DND-41 (cell line): Measurements from ENCODE around the gene NFATC2.

Source experiments
- ATAC-seq: fragments of 200-7000 bp; cut with Tn5 transposase; 3 replicates; pipeline ENCODE4 v1.9.1; 2021; ENCODE audit warnings: low read depth; ENCODE audit not compliant: insufficient read depth
- DNase-seq: peaks from one replicate; pipeline ENCODE4 v3.0.0-alpha.2; 2020
- H2AFZ ChIP-seq: 2 replicates; pipeline ENCODE4 v1.6.0; 2012; ENCODE audit warnings: low read depth, low read length
- H3K27ac ChIP-seq: 2 replicates; pipeline ENCODE4 v1.5.1; 2012; ENCODE audit warnings: low read length, inconsistent platforms
- H3K27me3 ChIP-seq: fragments of 200-600 bp; sonication (generic); 2 replicates; pipeline ENCODE4 v1.6.0; 2012; ENCODE audit warnings: low read length, mild to moderate bottlenecking, inconsistent platforms; ENCODE audit not compliant: insufficient read depth, poor library complexity
- H3K36me3 ChIP-seq: 2 replicates; pipeline ENCODE4 v1.5.1; 2012; ENCODE audit warnings: low read length, inconsistent platforms; ENCODE audit not compliant: insufficient read depth
- H3K4me1 ChIP-seq: 2 replicates; pipeline ENCODE4 v1.5.1; 2012; ENCODE audit warnings: mild to moderate bottlenecking, low read length; ENCODE audit not compliant: insufficient read depth
- H3K4me2 ChIP-seq: 2 replicates; pipeline ENCODE4 v1.6.0; 2012; ENCODE audit warnings: mild to moderate bottlenecking, moderate library complexity, low read length, inconsistent platforms; ENCODE audit not compliant: insufficient read depth
- H3K4me3 ChIP-seq, 2 experiments: fragments of 200-600 bp in 1 of 2; shearing (Covaris generic) in 1 of 2; 2 replicates each; pipeline ENCODE4 v1.5.1; 2012 to 2016; ENCODE audit warnings: inconsistent platforms in 2 of 2, low read length in 2 of 2, mild to moderate bottlenecking in 2 of 2, low read depth in 1 of 2, moderate library complexity in 1 of 2
- H3K79me2 ChIP-seq: 2 replicates; pipeline ENCODE4 v1.6.0; 2012; ENCODE audit warnings: low read length, inconsistent platforms; ENCODE audit not compliant: insufficient read depth
- H3K9ac ChIP-seq: 2 replicates; pipeline ENCODE4 v1.6.0; 2012; ENCODE audit warnings: low read depth, mild to moderate bottlenecking, inconsistent platforms, low read length, moderate library complexity
- H3K9me3 ChIP-seq: 2 replicates; pipeline ENCODE4 v1.5.1; 2012; ENCODE audit warnings: low read length, moderate library complexity, mild to moderate bottlenecking, inconsistent platforms; ENCODE audit not compliant: insufficient read depth, severe bottlenecking
- H4K20me1 ChIP-seq: 2 replicates; pipeline ENCODE4 v1.6.0; 2012; ENCODE audit warnings: low read length; ENCODE audit not compliant: insufficient read depth
- CTCF ChIP-seq: IDR thresholded peaks from 2 replicates; pipeline ENCODE4 v1.5.1; 2012; ENCODE audit warnings: borderline replicate concordance, low read length, moderate library complexity, mild to moderate bottlenecking; ENCODE audit not compliant: poor library complexity, severe bottlenecking; ENCODE audit errors: extremely low read depth
- EZH2 ChIP-seq: IDR thresholded peaks from 3 replicates; pipeline ENCODE4 v1.6.1; 2012; ENCODE audit warnings: borderline replicate concordance, low read depth, mild to moderate bottlenecking, moderate library complexity, low read length, inconsistent platforms; ENCODE audit not compliant: severe bottlenecking

Gene NFATC2

GRCh38 chr20:51340451-51340840 lies 202.1 kb downstream of the NFATC2 start:
- no peaks in the 10 kb centered on the region for H4K20me1 ChIP-seq
- no peak for ATAC-seq

GRCh38 chr20:51339721-51340450 lies 202.6 kb downstream of the NFATC2 start:
- peaks cover 2% of the 10 kb centered on the region for H3K9me3 ChIP-seq
- no peak overlapping the region for H3K9ac ChIP-seq
- H4K20me1 ChIP-seq = no peaks in the 10 kb centered on the region
- no peaks in the 10 kb centered on the region for H3K79me2 ChIP-seq
- H3K4me2 ChIP-seq = no peak overlapping the region
- TF ChIP-seq EZH2 = no peak
- TF ChIP-seq CTCF = no peak
- no peak overlapping the region for H2AFZ ChIP-seq
- no peak overlapping the region for H3K27ac ChIP-seq
- DNase-seq (no peak), ATAC-seq (no peak)
- H3K27me3 ChIP-seq = no peaks in the 10 kb centered on the region
- H3K4me1 ChIP-seq = no peaks in the 10 kb centered on the region
- no peaks in the 10 kb centered on the region for H3K36me3 ChIP-seq
- H3K4me3 ChIP-seq = no peak overlapping the region

More at GRCh38 chr20:51340451-51340840, 202.1 kb downstream of the NFATC2 start:
- H3K9me3 ChIP-seq = peaks cover 2% of the 10 kb centered on the region
- no peak for DNase-seq
- H3K36me3 ChIP-seq = no peaks in the 10 kb centered on the region
- no peak overlapping the region for H3K4me3 ChIP-seq
- TF ChIP-seq EZH2 (no peak), CTCF (no peak)
- H3K79me2 ChIP-seq = no peaks in the 10 kb centered on the region
- H3K4me1 ChIP-seq = no peaks in the 10 kb centered on the region
- no peaks in the 10 kb centered on the region for H3K27me3 ChIP-seq
- no peak overlapping the region for H3K27ac ChIP-seq
- H3K9ac ChIP-seq = no peak overlapping the region
- no peak overlapping the region for H3K4me2 ChIP-seq
- H2AFZ ChIP-seq = no peak overlapping the region

GRCh38 chr20:51338692-51339440 lies 203.7 kb downstream of the NFATC2 start:
- ATAC-seq (no peak), DNase-seq (no peak)
- Histone ChIP-seq H3K36me3 (no peaks in the 10 kb centered on the region), H2AFZ (no peak overlapping the region), H3K9ac (no peak overlapping the region), H4K20me1 (no peaks in the 10 kb centered on the region), H3K27me3 (no peaks in the 10 kb centered on the region), H3K79me2 (no peaks in the 10 kb centered on the region), H3K27ac (no peak overlapping the region), H3K4me2 (no peak overlapping the region), H3K4me3 (no peak overlapping the region), H3K4me1 (no peaks in the 10 kb centered on the region), H3K9me3 (peaks cover 2% of the 10 kb centered on the region)
- TF ChIP-seq EZH2 = no peak
- no peak for TF ChIP-seq CTCF
